Chondrocyte (in vitro differentiated cells): ENCODE results near the gene RAPGEF6. TPM values are rescaled to one million over a fixed set of nuclear protein-coding genes. Genes with fewer than 3 reads are reported as not detected.
"Not testable (repeated sequence)": the region's sequence is repeated elsewhere in the genome, so short reads cannot be mapped to it uniquely, and the experiment has no call there.

Experiments
- DNase-seq: peaks from one replicate; pipeline ENCODE4 v3.0.0; 2021; ENCODE audit warnings: mixed read lengths, low spot score
- H3K27ac Mint-ChIP-seq: one replicate; pipeline ENCODE4 v1.8.0; 2021; ENCODE audit warnings: mild to moderate bottlenecking, moderate library complexity, mixed read lengths; ENCODE audit not compliant: unreplicated experiment
- H3K27me3 Mint-ChIP-seq: 2 replicates; pipeline ENCODE4 v1.8.0; 2021; ENCODE audit warnings: low read depth, mixed read lengths
- H3K36me3 Mint-ChIP-seq: 2 replicates; pipeline ENCODE4 v1.8.0; 2021; ENCODE audit warnings: low read depth, mixed read lengths
- H3K4me1 Mint-ChIP-seq: 2 replicates; pipeline ENCODE4 v1.8.0; 2021; ENCODE audit warnings: low read depth, mild to moderate bottlenecking, mixed read lengths
- H3K4me3 Mint-ChIP-seq: one replicate; pipeline ENCODE4 v1.8.0; 2021; ENCODE audit warnings: mild to moderate bottlenecking, moderate library complexity, mixed read lengths; ENCODE audit not compliant: unreplicated experiment
- H3K9me3 Mint-ChIP-seq: 2 replicates; pipeline ENCODE4 v1.8.0; 2021; ENCODE audit warnings: low read depth, mixed read lengths
- total RNA-seq: library from RNA; stranded (reverse); gene quantifications from 3 replicates; pipeline ENCODE4 v1.2.1, GENCODE V29; 2021
- TF ChIP-seq, protein P1 (sequence below): fragments of 200-600 bp; sonication (generic); IDR thresholded peaks from 2 replicates; pipeline ENCODE4 v1.5.0; 2021; ENCODE audit warnings: antibody characterized with exemption, mild to moderate bottlenecking, moderate library complexity

RAPGEF6 gene
- total RNA-seq, 1 donor from 2014 or later = 13.6 TPM

DNA sequence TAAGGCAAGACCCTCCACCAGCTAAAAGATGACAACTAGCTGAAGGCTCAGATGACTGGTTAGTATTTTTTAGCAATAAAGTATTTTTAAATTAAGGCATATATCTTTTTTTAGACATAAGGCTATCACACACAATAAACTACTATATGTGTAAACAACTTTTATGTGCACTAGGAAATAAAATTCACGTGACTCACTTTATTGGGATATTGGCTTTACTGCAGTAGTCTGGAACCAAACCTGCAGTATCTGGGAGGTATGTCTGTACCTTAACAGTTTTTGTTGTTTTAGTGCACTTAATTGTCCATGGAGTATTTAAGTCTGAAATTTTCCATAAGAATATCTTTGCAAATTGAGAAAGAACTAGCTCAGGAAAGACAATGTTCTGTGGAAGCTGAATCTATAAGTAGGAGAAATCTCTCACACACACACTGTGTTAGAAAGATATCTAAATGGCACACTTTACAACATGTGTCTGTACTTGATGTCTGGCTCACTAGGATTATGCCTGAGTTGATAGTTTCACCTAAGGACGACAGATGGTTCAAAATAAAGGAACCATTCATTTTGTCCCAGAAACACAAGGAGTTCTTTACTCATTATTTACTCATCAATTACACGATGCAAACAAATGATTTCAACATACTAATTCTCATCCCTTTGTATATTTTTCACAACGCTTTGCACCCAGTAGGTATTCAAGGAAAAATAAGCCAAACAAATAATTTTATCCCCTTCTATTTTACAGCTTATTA, 4.6 kb downstream of the RAPGEF6 start:
- no peak for DNase-seq
- Mint-ChIP-seq H3K36me3 (no peaks in the 10 kb centered on the region), H3K4me1 (peaks cover 22% of the 10 kb centered on the region), H3K9me3 (peaks cover 3% of the 10 kb centered on the region), H3K4me3 (no peak overlapping the region), H3K27me3 (no peaks in the 10 kb centered on the region), H3K27ac (no peak overlapping the region)
- TF ChIP-seq, protein P1, sequence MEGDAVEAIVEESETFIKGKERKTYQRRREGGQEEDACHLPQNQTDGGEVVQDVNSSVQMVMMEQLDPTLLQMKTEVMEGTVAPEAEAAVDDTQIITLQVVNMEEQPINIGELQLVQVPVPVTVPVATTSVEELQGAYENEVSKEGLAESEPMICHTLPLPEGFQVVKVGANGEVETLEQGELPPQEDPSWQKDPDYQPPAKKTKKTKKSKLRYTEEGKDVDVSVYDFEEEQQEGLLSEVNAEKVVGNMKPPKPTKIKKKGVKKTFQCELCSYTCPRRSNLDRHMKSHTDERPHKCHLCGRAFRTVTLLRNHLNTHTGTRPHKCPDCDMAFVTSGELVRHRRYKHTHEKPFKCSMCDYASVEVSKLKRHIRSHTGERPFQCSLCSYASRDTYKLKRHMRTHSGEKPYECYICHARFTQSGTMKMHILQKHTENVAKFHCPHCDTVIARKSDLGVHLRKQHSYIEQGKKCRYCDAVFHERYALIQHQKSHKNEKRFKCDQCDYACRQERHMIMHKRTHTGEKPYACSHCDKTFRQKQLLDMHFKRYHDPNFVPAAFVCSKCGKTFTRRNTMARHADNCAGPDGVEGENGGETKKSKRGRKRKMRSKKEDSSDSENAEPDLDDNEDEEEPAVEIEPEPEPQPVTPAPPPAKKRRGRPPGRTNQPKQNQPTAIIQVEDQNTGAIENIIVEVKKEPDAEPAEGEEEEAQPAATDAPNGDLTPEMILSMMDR = no peak

DNA sequence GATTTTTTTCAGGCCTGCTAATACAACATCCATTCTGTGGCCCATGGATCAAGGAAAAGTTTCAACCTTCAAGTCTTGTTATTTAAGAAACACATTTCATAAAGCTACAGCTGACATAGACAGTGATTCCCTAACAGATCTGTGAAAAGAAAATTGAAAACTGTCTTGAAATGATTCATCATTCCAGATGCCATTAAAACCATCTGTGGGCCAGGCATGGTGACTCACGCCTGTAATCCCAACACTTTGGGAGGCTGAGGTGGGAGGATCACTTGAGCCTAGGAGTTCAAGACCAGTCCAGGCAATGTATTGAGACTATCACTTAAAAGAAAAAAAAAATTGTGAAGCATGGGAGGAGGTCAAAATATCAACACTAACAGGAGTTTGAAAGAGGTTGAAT, 6.0 kb downstream of the RAPGEF6 start:
- TF ChIP-seq, protein P1 = no peak
- Mint-ChIP-seq H3K9me3 (peaks cover 3% of the 10 kb centered on the region), H3K27ac (peak overlapping the region; percentile 47), H3K36me3 (no peaks in the 10 kb centered on the region), H3K27me3 (no peaks in the 10 kb centered on the region), H3K4me3 (no peak overlapping the region), H3K4me1 (peaks cover 18% of the 10 kb centered on the region)
- DNase-seq = no peak

DNA sequence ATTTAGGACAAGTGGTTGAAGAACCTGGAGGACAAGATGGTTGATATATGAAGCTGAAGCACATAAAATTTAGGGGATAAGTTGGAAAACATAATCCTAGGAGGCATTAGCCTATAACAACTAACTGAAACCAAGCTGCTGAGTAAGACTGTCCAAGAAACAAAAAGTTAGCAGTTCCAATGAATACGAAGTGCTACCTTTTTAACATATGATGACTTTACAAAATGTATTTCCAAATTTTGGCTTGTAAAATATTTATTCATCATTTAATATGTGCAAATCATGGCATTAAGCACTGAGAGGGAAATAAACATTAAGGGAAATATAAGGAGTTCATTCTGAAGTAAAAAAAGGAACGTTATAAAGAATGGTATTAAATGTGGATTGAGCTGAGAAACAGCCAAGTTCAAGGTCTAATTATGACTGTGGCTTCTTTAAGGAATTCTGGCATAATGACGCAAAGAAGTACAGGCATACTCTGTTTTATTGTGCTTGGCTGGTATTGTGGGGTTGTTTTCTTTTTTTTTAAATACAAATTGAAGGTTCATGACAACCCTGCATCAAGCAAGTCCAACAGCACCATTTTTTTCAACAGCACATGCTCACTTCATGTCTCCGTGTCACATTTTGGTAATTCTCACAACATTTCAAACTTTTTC, 7.7 kb downstream of the RAPGEF6 start:
- Mint-ChIP-seq H3K36me3 (no peaks in the 10 kb centered on the region), H3K4me3 (no peak overlapping the region), H3K27me3 (no peaks in the 10 kb centered on the region), H3K4me1 (peaks cover 23% of the 10 kb centered on the region), H3K9me3 (peaks cover 3% of the 10 kb centered on the region), H3K27ac (no peak overlapping the region)
- DNase-seq = no peak
- TF ChIP-seq, protein P1 = no peak

DNA sequence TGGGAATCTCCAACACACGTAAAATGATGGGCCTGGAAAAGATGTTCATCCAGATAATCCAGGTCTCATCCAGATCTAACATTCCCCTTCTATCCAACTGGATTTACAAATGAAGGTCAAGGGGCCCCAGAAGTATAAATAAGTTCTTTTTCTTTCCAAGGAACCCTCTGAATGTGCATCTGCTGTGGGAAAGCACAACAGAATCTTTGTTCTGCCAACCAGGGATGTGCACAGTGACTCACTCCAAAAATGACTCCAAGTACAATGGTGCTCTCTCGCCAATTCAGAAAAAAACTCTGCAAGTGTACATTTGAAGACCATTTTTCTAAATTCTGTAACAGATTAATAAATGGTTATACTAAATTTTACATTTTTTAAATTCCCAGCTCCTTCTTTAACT, 12.4 kb downstream of the RAPGEF6 start:
- Mint-ChIP-seq H3K4me1 (peaks cover 18% of the 10 kb centered on the region), H3K27me3 (no peaks in the 10 kb centered on the region), H3K36me3 (no peaks in the 10 kb centered on the region), H3K9me3 (no peaks in the 10 kb centered on the region), H3K4me3 (no peak overlapping the region), H3K27ac (no peak overlapping the region)
- TF ChIP-seq, protein P1 = no peak
- no peak for DNase-seq

DNA sequence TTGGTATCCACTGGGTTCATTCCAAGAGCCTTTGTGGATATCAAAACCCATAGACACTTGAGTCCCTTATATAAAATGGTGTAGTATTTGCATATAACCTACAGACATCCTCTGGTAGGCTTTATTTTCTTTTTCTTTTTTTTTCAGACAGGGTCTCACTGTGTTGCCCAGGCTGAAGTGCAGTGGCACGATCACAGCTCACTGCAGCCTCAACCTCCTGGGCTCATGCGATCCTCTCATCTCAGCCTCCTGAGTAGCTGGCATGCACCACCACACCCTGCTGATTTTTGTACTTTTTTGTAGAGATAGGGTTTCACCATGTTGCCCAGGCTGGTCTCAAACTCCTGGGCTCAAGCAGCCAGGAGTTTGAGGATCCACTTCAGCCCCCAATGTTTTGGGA, 13.9 kb downstream of the RAPGEF6 start:
- H3K4me3 Mint-ChIP-seq, H3K9me3 Mint-ChIP-seq, DNase-seq, H3K27ac Mint-ChIP-seq, H3K27me3 Mint-ChIP-seq, H3K36me3 Mint-ChIP-seq: not testable (repeated sequence)
- H3K4me1 Mint-ChIP-seq = peaks cover 11% of the 10 kb centered on the region
